ENCODE measurements around the gene UBE2O. TPM values are rescaled to one million over a fixed set of nuclear protein-coding genes. Genes with fewer than 3 reads are reported as not detected.

The UBE2O gene
- total RNA-seq, 4 donors from 2014 or later = 20.3 to 52.0 (median 26.0) TPM

- WGBS, 2 donors = 95 to 96% methylated on average over 8 of the region's 8 CpGs
- no peak for DNase-seq (ENCODE audit: low spot score in 2 of 2)
Measured at GRCh38 chr17:76442341-76443338, 10.3 kb downstream of the UBE2O start.

GRCh38 chr17:76441686-76442340 is 11.1 kb downstream of the UBE2O start:
- TF ChIP-seq CTCF (IDR thresholded peaks at IDR 0.05) (no peak), POLR2A (IDR thresholded peaks at IDR 0.05) (no peak)
- 75 to 83% methylated on average over 13 of the region's 13 CpGs for WGBS, 2 donors
- no peak overlapping the region for H3K4me3 ChIP-seq (ENCODE audit: low read depth, poor library complexity, severe bottlenecking)
- intact Hi-C loops (cut with DNase I; ENCODE audit: low total_unique reads) = no loop called here
- no peak for DNase-seq (ENCODE audit: low spot score in 2 of 2)

More at GRCh38 chr17:76442341-76443338, 10.3 kb downstream of the UBE2O start:
- H3K4me3 ChIP-seq (ENCODE audit: low read depth, poor library complexity, severe bottlenecking) = no peak overlapping the region
- intact Hi-C loops (cut with DNase I; ENCODE audit: low total_unique reads) = no loop called here
- no peak for TF ChIP-seq CTCF (IDR thresholded peaks at IDR 0.05)
- no peak for TF ChIP-seq POLR2A (IDR thresholded peaks at IDR 0.05)

- 78 to 90% methylated on average over 2 of the region's 2 CpGs for WGBS, 2 donors
- TF ChIP-seq POLR2A (IDR thresholded peaks at IDR 0.05) = no peak
- no peak for TF ChIP-seq CTCF (IDR thresholded peaks at IDR 0.05)
- intact Hi-C loops (cut with DNase I; ENCODE audit: low total_unique reads) = no loop called here
Measured at GRCh38 chr17:76440751-76441362, 12.1 kb downstream of the UBE2O start.

GRCh38 chr17:76439314-76439928 is 13.5 kb downstream of the UBE2O start:
- WGBS, 2 donors = 90 to 92% methylated on average over 6 of the region's 6 CpGs
- no peak for DNase-seq (ENCODE audit: low spot score in 2 of 2)
- H3K4me3 ChIP-seq (ENCODE audit: low read depth, poor library complexity, severe bottlenecking) = no peak overlapping the region
- intact Hi-C loops (cut with DNase I; ENCODE audit: low total_unique reads) = no loop called here
- no peak for TF ChIP-seq POLR2A (IDR thresholded peaks at IDR 0.05)
- no peak for TF ChIP-seq CTCF (IDR thresholded peaks at IDR 0.05)

More at GRCh38 chr17:76440751-76441362, 12.1 kb downstream of the UBE2O start:
- no peak for DNase-seq (ENCODE audit: low spot score in 2 of 2)
- no peak overlapping the region for H3K4me3 ChIP-seq (ENCODE audit: low read depth, poor library complexity, severe bottlenecking)

- DNase-seq (ENCODE audit: low spot score in 2 of 2) = no peak
- WGBS, 2 donors = 73 to 77% methylated on average over 9 of the region's 9 CpGs
- intact Hi-C loops (cut with DNase I; ENCODE audit: low total_unique reads) = no loop called here
- no peak overlapping the region for H3K4me3 ChIP-seq (ENCODE audit: low read depth, poor library complexity, severe bottlenecking)
- TF ChIP-seq CTCF (IDR thresholded peaks at IDR 0.05) (no peak), POLR2A (IDR thresholded peaks at IDR 0.05) (no peak)
Measured at GRCh38 chr17:76438906-76439305, 14.0 kb downstream of the UBE2O start.

All from lower leg skin (tissue), 4 donors.